HG03135 (cell line): ENCODE measurements around the gene GGNBP2.

Experiments used
- ATAC-seq: cut with Tn5 transposase; IDR thresholded peaks from one replicate; pipeline ENCODE4 v1.9.1; 2021; ENCODE audit warnings: mild to moderate bottlenecking, moderate library complexity; ENCODE audit not compliant: unreplicated experiment

Gene GGNBP2

GRCh38 chr17:36628576-36628975, 83.9 kb downstream of the GGNBP2 start:
- ATAC-seq: no peak

GRCh38 chr17:36629252-36629847, 84.6 kb downstream of the GGNBP2 start:
- ATAC-seq: no peak

- ATAC-seq: no peak
Measured at GRCh38 chr17:36629970-36630502, 85.3 kb downstream of the GGNBP2 start.

GRCh38 chr17:36631022-36631421, 86.3 kb downstream of the GGNBP2 start:
- no peak for ATAC-seq

- ATAC-seq: no peak
Measured at GRCh38 chr17:36632916-36633771, 88.4 kb downstream of the GGNBP2 start.
